ENCODE data around the gene CFAP57.
"Not testable (repeated sequence)": the region's sequence is repeated elsewhere in the genome, so short reads cannot be mapped to it uniquely, and the experiment has no call there.

The CFAP57 gene

GRCh38 chr1:43174873-43175272, 2.7 kb downstream of the CFAP57 start:
- DNase-seq, result no peak

GRCh38 chr1:43177691-43178090, 5.6 kb downstream of the CFAP57 start:
- no peak for DNase-seq

- DNase-seq, result no peak
These were observed 12.3 kb downstream of the CFAP57 start for GRCh38 chr1:43184388-43184787.

DNA sequence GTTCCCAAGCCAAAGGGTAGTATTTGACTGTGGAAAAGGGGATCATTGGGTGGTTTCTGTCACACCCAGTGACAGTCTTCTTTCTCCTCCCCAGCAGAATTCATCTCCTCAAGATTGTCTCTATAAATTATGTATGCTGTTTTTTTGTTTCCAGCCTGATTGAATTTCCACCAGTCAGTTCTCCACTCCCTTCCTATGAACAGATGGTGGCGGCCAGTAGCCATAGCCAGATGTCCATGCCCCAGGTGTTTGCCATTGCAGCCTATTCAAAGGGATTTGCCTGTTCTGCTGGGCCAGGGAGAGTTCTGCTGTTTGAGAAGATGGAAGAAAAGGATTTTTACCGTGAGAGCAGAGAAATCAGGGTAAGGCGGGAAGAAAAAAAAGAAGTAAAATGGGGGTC, 12.9 kb downstream of the CFAP57 start:
- DNase-seq, result no peak

DNA sequence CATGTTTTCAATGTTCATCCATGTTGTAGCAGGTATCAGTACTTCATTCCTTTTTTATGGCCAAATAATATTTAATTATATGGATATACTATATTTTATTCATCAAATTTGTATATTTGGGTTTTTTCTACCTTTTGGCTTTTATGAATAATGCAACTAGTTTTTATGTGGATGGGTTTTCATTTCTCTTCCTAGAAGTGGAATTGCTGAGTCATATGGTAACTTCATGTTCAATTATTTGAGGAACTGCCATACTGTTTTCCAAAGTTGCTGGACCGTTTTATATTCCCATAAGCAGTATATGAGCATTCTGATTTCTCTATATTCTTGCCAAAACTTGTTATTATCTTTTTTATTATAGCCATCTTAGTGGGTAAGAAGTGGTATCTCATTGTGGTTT, 16.0 kb downstream of the CFAP57 start:
- DNase-seq, result no peak

GRCh38 chr1:43194509-43194908, 22.4 kb downstream of the CFAP57 start:
- no peak for DNase-seq

GRCh38 chr1:43197343-43198127, 25.4 kb downstream of the CFAP57 start:
- no peak for DNase-seq

DNA sequence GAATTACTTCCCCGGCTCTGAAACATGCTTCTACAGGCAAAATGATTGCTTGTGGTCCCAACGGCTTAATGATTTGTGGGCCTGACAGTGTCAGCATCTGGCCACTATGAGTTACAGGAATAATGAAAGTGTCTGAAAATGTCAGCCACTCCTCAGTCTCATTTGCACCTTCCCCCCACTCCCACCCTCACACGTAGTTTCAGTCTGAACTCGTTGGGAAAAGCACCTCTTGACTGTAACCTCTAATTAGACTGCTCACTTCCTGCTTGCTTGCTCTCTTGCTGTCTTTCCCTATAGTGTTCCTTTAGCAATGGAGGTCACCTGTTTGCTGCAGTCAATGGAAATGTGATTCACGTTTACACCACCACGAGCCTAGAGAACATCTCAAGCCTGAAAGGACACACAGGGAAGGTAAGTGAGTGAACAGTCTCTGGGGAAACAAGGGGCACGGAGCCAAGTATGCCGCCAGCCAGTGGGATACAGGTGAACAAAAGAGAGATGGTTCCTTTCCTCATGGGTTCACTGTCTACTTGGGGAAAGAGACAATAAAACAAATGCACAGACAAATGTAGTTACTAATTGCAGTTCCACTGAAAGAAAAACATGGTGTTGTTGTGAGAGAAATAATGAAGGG, 27.1 kb downstream of the CFAP57 start:
- DNase-seq, result no peak

- DNase-seq, result no peak
These were observed 31.7 kb downstream of the CFAP57 start for GRCh38 chr1:43203859-43204258.

DNA sequence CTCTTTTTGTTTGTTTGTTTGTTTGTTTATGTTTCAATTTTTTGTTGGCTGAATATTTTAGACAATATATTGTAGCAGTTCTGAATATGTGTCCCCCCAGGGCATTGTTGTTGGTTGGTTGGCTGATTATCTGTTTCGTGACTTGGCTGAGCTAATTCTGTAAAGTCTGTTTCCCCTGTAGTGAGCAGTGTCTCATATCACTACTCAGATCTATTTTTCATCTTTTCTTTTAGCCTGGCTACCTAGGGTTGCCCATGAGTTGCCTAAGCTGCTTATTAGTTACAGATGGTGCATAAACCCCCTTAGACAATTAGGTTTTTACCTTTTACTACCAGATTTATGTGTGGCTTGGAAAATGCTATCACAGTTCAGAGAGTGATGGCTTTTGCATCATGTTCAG, 32.3 kb downstream of the CFAP57 start:
- no peak for DNase-seq

GRCh38 chr1:43205671-43206070, 33.5 kb downstream of the CFAP57 start:
- no peak for DNase-seq

- DNase-seq, result peak; percentile 86 to 96
These were observed 34.6 kb downstream of the CFAP57 start for GRCh38 chr1:43206600-43207228.

- peak in 1 of 2 experiments; percentile 71 for DNase-seq
These were observed 35.2 kb downstream of the CFAP57 start for GRCh38 chr1:43207229-43207853.

DNA sequence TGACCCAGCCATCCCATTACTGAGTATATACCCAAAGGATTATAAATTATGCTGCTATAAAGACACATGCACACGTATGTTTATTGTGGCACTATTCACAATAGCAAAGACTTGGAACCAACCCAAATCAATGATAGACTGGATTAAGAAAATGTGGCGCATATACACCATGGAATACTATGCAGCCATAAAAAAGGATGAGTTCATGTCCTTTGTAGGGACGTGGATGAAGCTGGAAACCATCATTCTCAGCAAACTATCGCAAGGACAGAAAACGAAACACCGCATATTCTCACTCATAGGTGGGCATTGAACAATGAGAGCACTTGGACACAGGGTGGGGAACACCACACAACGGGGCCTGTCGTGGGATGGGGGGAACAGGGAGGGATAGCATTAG, 36.1 kb downstream of the CFAP57 start:
- not testable (repeated sequence) for DNase-seq

DNA sequence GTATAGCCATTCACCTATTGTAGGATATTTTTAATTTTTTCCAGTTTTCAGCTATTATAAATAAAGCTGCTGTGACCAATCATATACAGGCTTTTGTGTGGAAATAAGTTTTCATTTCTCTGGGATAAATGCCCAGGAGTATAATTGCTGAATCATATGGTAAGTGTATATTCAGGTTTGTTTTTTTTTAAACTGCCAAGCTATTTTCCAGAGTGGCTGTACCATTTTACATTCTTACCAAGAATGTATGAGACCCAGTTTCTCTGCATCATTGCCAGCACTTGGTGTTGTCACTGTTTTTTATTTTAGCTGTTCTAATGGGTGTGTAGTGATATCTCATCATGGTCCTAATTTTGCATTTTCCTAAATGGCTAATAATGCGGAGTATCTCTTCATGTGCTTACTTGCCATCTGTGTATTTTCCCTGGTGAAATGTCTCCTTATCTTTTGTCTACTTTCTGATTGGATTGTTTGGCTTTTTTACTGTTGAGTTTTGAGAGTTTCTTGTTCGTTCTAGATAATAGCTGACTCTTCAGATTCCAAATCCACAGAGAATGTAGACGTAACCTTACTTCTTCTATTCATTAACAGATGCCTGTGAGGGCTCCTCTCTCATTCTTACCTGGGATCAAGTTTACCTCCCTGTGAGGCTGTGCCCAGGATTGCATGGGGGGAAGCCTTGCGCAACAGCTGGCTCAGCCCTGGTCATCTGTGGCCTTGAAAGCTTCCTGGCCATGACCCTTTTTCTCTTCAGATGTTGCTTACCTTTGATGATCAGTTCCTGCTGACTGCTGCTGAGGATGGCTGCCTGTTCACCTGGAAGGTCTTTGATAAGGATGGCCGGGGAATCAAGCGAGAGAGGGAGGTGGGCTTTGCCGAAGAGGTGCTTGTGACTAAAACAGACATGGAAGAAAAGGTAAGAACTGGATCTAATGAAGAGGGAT, 42.6 kb downstream of the CFAP57 start:
- DNase-seq, result no peak

- no peak for DNase-seq
These were observed 45.6 kb downstream of the CFAP57 start for GRCh38 chr1:43217747-43218146.

DNA sequence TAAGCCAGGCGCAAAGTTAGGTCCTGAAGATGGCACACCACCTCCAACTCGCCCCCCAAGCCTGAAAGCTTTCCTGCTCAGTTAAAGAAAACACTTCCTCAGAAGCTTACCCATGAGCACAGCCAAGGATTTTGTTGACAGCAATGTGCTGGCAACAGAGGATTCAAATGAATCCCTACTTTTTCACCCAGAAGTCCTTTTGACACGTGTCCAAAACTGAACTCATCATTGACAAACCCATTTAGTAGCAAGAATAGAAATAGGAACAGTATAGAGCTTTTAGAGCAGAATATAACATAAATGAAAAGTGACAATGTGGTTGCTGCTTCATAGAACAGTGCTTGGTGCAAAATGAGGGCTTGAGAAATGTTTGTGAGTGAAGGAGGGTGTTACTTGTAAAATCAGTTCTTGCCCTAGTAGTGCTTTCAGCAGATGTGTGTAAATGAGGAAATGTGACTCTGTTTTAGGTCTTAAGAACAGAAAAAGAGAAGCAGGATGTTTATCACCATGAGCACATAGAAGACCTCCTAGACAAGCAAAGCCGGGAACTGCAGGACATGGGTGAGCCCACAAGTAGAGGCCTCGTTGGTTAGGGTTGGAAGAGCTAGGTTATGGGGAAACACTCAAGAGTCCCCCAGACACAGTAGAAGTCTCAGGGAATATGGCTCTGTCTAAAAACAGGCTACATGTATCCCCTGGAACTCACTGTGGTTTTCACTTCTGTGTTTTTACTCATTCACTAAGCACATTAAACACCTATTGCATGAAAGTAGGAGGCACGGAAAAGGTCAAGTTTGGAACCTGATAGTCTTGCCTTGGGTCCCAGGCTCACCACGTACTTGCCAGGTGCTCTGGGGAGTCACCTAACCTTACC, 49.0 kb downstream of the CFAP57 start:
- no peak for DNase-seq

GRCh38 chr1:43221797-43222196, 49.7 kb downstream of the CFAP57 start:
- no peak for DNase-seq

- no peak for DNase-seq
These were observed 50.7 kb downstream of the CFAP57 start for GRCh38 chr1:43222879-43223278.

DNA sequence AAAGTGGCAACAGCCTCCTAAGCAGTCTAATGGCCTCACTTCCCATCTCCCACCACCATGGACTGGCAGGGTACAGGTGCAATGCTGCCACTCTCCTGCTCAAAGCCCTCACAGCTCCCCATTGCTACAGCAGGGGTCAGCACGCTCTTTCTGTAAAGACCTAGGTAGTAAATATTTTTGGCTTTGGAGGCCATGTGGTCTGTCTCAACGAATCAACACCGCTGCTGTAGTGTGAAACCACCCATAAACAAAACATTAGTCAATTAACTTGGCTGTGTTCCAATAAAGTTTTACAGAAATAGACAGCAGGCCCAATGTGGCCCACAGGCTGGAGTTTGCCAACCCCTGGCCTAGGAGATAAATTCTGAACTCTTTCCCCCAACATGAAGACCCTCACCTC, 53.0 kb downstream of the CFAP57 start:
- DNase-seq, result no peak

- DNase-seq, result peak; percentile 34 to 48
These were observed 55.1 kb downstream of the CFAP57 start for GRCh38 chr1:43227143-43227764.
